Left ventricle myocardium inferior (tissue), 1 donor: ENCODE measurements around the gene TMEM248. TPM values are rescaled to one million over a fixed set of nuclear protein-coding genes. Genes with fewer than 3 reads are reported as not detected.

ENCODE experiments used
- DNase-seq: peaks from one replicate; pipeline ENCODE4 v3.0.0-alpha.2; 2020
- H3K27ac ChIP-seq: fragments of 200-600 bp; replicated peaks from 2 replicates; pipeline ENCODE4 v1.8.0; 2021
- H3K27me3 ChIP-seq: fragments of 200-600 bp; 2 replicates; pipeline ENCODE4 v1.8.0; 2021; ENCODE audit warnings: low read depth
- H3K36me3 ChIP-seq: fragments of 200-600 bp; 2 replicates; pipeline ENCODE4 v1.8.0; 2021
- H3K4me1 ChIP-seq: fragments of 200-600 bp; 2 replicates; pipeline ENCODE4 v1.8.0; 2021
- H3K4me3 ChIP-seq: fragments of 200-600 bp; 2 replicates; pipeline ENCODE4 v1.8.0; 2021; ENCODE audit warnings: mild to moderate bottlenecking, moderate library complexity
- H3K9me3 ChIP-seq: fragments of 200-600 bp; replicated peaks from 2 replicates; pipeline ENCODE4 v1.8.0; 2021
- CTCF ChIP-seq: fragments of 200-600 bp; IDR thresholded peaks from 2 replicates; pipeline ENCODE4 v1.8.0; 2021; ENCODE audit warnings: antibody characterized with exemption, mild to moderate bottlenecking, borderline replicate concordance
- intact Hi-C: fragments of 100-400 bp; cut with micrococcal nuclease; formaldehyde crosslinking; loops from one replicate; pipeline ENCODE4 v1.11.0; 2022
- total RNA-seq: library from RNA; stranded (reverse); fragmentation: NEBNext Ultra II Directional; extraction: Animal tissue kit (Norgen Biotek cat#: 25700); gene quantifications from one replicate; pipeline ENCODE4 v1.2.1, GENCODE V29; 2021
- donor health status: DM: no; HTN: yes; CAD: no; lungs with severe emphysema.

The TMEM248 gene
- total RNA-seq, 1 donor from 2014 or later: 41.4 TPM

GRCh38 chr7:66921918-66922486, 977 bp downstream of the TMEM248 start:
- H3K27me3 ChIP-seq: no peaks in the 10 kb centered on the region
- no peaks in the 10 kb centered on the region for H3K9me3 ChIP-seq
- H3K36me3 ChIP-seq: no peaks in the 10 kb centered on the region
- no peak for DNase-seq
- peaks cover 63% of the 10 kb centered on the region for H3K4me1 ChIP-seq
- peak overlapping the region; percentile 99 for H3K4me3 ChIP-seq
- TF ChIP-seq CTCF: no peak
- H3K27ac ChIP-seq: peak overlapping the region; percentile 82
- intact Hi-C loops: no loop called here

DNA sequence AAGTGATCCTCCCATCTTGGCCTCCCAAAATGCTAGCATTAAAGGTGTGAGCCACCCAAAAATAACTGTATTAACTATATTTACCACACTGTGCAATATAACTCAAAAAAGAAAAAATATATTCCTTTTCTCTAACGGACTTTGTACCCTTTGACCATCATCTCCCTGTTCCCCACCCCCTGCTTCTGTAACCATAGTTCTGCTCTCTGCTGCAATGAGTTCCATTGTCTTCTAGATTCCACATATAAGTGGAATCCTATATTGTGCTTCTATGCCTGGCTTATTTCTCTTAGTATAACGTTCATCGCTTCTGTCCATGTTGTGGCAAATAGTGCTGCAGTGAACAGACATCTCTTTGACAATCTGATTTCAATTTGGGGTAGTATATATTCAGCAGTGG, 4.2 kb downstream of the TMEM248 start:
- no peaks in the 10 kb centered on the region for H3K36me3 ChIP-seq
- intact Hi-C loops: no loop called here
- H3K4me3 ChIP-seq: no peak overlapping the region
- DNase-seq: no peak
- peaks cover 93% of the 10 kb centered on the region for H3K4me1 ChIP-seq
- H3K9me3 ChIP-seq: no peaks in the 10 kb centered on the region
- no peak for TF ChIP-seq CTCF
- no peak overlapping the region for H3K27ac ChIP-seq
- no peaks in the 10 kb centered on the region for H3K27me3 ChIP-seq

GRCh38 chr7:66927348-66927948, 6.4 kb downstream of the TMEM248 start:
- H3K9me3 ChIP-seq: no peaks in the 10 kb centered on the region
- no peaks in the 10 kb centered on the region for H3K27me3 ChIP-seq
- intact Hi-C loops: no loop called here
- no peak overlapping the region for H3K27ac ChIP-seq
- H3K4me3 ChIP-seq: no peak overlapping the region
- peaks cover 86% of the 10 kb centered on the region for H3K4me1 ChIP-seq
- no peaks in the 10 kb centered on the region for H3K36me3 ChIP-seq
- DNase-seq: no peak
- no peak for TF ChIP-seq CTCF

GRCh38 chr7:66928388-66928787, 7.4 kb downstream of the TMEM248 start:
- no peaks in the 10 kb centered on the region for H3K9me3 ChIP-seq
- peaks cover 77% of the 10 kb centered on the region for H3K4me1 ChIP-seq
- H3K4me3 ChIP-seq: no peak overlapping the region
- intact Hi-C loops: no loop called here
- no peaks in the 10 kb centered on the region for H3K27me3 ChIP-seq
- DNase-seq: peak; percentile 22
- TF ChIP-seq CTCF: no peak
- no peaks in the 10 kb centered on the region for H3K36me3 ChIP-seq
- no peak overlapping the region for H3K27ac ChIP-seq

- Histone ChIP-seq H3K27me3 (no peaks in the 10 kb centered on the region), H3K4me3 (no peak overlapping the region), H3K36me3 (no peaks in the 10 kb centered on the region), H3K27ac (no peak overlapping the region), H3K9me3 (no peaks in the 10 kb centered on the region), H3K4me1 (peaks cover 69% of the 10 kb centered on the region)
- intact Hi-C loops: no loop called here
- DNase-seq: no peak
- TF ChIP-seq CTCF: no peak
Observed at GRCh38 chr7:66929165-66929564, 8.1 kb downstream of the TMEM248 start.
